Non-pigmented ciliary epithelial cell (primary cell): ENCODE data around the gene OR9G1.
"Not testable (repeated sequence)": the region's sequence is repeated elsewhere in the genome, so short reads cannot be mapped to it uniquely, and the experiment has no call there.

Source experiments
- DNase-seq: peaks from one replicate; pipeline ENCODE4 v3.0.0-alpha.2; 2010; ENCODE audit warnings: low read depth

OR9G1 gene

GRCh38 chr11:56698795-56699194, at the start of gene OR9G1:
OR9G1 (plus strand) TSS chr11:56699095; CDS start chr11:56700388, 1,293 bp downstream.
- DNase-seq = no peak

- DNase-seq = no peak
These were observed 39.1 kb upstream of the OR9G1 start for GRCh38 chr11:56659755-56660154.

GRCh38 chr11:56663386-56663785, 35.5 kb upstream of the OR9G1 start, which contains the start of gene OR5AR1:
OR5AR1 (plus strand) TSS chr11:56663686; CDS start chr11:56663686, 0 bp downstream.
- DNase-seq = no peak

GRCh38 chr11:56670984-56671383, 27.9 kb upstream of the OR9G1 start:
- no peak for DNase-seq

GRCh38 chr11:56688554-56689100, 10.3 kb upstream of the OR9G1 start:
- no peak for DNase-seq

- DNase-seq = not testable (repeated sequence)
These were observed 7.7 kb upstream of the OR9G1 start for GRCh38 chr11:56691179-56691578.

GRCh38 chr11:56693428-56693827, 5.5 kb upstream of the OR9G1 start:
- no peak for DNase-seq

GRCh38 chr11:56700242-56700913, 1.5 kb downstream of the OR9G1 start:
- no peak for DNase-seq

GRCh38 chr11:56700914-56701485, 2.1 kb downstream of the OR9G1 start:
- no peak for DNase-seq

GRCh38 chr11:56705784-56706396, 7.0 kb downstream of the OR9G1 start:
- DNase-seq = no peak

- no peak for DNase-seq
These were observed 7.6 kb downstream of the OR9G1 start for GRCh38 chr11:56706486-56706885.

GRCh38 chr11:56714206-56714605, 15.3 kb downstream of the OR9G1 start:
- DNase-seq = no peak

GRCh38 chr11:56716379-56716854, 17.5 kb downstream of the OR9G1 start:
- DNase-seq = no peak

GRCh38 chr11:56720513-56720912, 21.6 kb downstream of the OR9G1 start:
- no peak for DNase-seq

- DNase-seq = no peak
These were observed 41.2 kb downstream of the OR9G1 start for GRCh38 chr11:56740107-56740506.

GRCh38 chr11:56740886-56741285, 42.0 kb downstream of the OR9G1 start:
- no peak for DNase-seq

- DNase-seq = no peak
These were observed 49.7 kb downstream of the OR9G1 start, which contains the start of gene OR9G4 for GRCh38 chr11:56748597-56748996. OR9G4 (minus strand) TSS chr11:56748697; CDS start chr11:56743766, 4,931 bp downstream.

GRCh38 chr11:56750190-56750589, 51.3 kb downstream of the OR9G1 start:
- no peak for DNase-seq

- DNase-seq = no peak
These were observed 52.6 kb downstream of the OR9G1 start for GRCh38 chr11:56751480-56751879.
